ENCODE results near the gene PIH1D1.
"Not testable (repeated sequence)": the region's sequence is repeated elsewhere in the genome, so short reads cannot be mapped to it uniquely, and the experiment has no call there.

PIH1D1 gene

GRCh38 chr19:49475995-49476880 lies 24.6 kb upstream of the PIH1D1 start:
- Histone ChIP-seq H3K27me3 (ENCODE audit: control insufficient read depth in 1 of 2, insufficient read depth in 2 of 2, low read length in 2 of 2) (no peaks in the 10 kb centered on the region), H3K36me3 (ENCODE audit: control insufficient read depth in 2 of 2, insufficient read depth in 2 of 2, low read length in 2 of 2) (no peaks in the 10 kb centered on the region), H3K9ac (ENCODE audit: low read length in 2 of 2) (no peak overlapping the region), H3K4me3 (ENCODE audit: low read length in 2 of 2) (no peak overlapping the region), H3K4me1 (ENCODE audit: control insufficient read depth, insufficient read depth, low read length) (peaks cover 24% of the 10 kb centered on the region), H3K27ac (ENCODE audit: low read length) (no peak overlapping the region), H3K9me3 (ENCODE audit: control insufficient read depth in 2 of 2, low read length in 2 of 2) (no peaks in the 10 kb centered on the region)

- H3K9me3 ChIP-seq (ENCODE audit: control insufficient read depth in 2 of 2, low read length in 2 of 2) = no peaks in the 10 kb centered on the region
- H3K27me3 ChIP-seq (ENCODE audit: control insufficient read depth in 1 of 2, insufficient read depth in 2 of 2, low read length in 2 of 2) = no peaks in the 10 kb centered on the region
- H3K9ac ChIP-seq (ENCODE audit: low read length in 2 of 2) = peak overlapping the region; percentile 83 to 84
- no peaks in the 10 kb centered on the region for H3K36me3 ChIP-seq (ENCODE audit: control insufficient read depth in 2 of 2, insufficient read depth in 2 of 2, low read length in 2 of 2)
- peaks cover 24% of the 10 kb centered on the region for H3K4me1 ChIP-seq (ENCODE audit: control insufficient read depth, insufficient read depth, low read length)
- peak overlapping the region; percentile 71 for H3K27ac ChIP-seq (ENCODE audit: low read length)
- peak overlapping the region; percentile 78 to 81 for H3K4me3 ChIP-seq (ENCODE audit: low read length in 2 of 2)
Measured at GRCh38 chr19:49475191-49475917, 23.7 kb upstream of the PIH1D1 start.

DNA sequence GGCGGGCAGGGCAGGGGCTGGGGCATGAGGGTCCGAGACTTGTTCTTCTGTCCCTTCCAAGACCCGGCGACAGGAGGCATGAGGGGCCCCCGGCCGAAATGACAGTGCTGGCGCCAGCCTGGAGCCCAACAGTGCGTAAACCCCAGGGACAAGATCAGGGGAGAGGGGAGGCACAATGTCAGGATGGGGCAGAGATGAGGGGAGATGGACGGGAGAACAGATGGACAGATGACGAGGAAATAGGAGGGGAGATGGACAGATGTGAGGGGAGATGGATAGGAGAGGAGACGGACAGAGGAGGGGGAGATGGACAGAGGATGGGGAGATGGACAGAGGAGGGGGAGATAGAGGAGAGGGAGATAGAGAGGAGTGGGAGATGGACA lies 22.9 kb upstream of the PIH1D1 start:
- H3K9me3 ChIP-seq (ENCODE audit: control insufficient read depth in 2 of 2, low read length in 2 of 2) = no peaks in the 10 kb centered on the region
- peak overlapping the region; percentile 83 to 84 for H3K9ac ChIP-seq (ENCODE audit: low read length in 2 of 2)
- peak overlapping the region; percentile 71 for H3K27ac ChIP-seq (ENCODE audit: low read length)
- peak overlapping the region; percentile 78 to 81 for H3K4me3 ChIP-seq (ENCODE audit: low read length in 2 of 2)
- no peaks in the 10 kb centered on the region for H3K27me3 ChIP-seq (ENCODE audit: control insufficient read depth in 1 of 2, insufficient read depth in 2 of 2, low read length in 2 of 2)
- H3K4me1 ChIP-seq (ENCODE audit: control insufficient read depth, insufficient read depth, low read length) = peaks cover 26% of the 10 kb centered on the region
- H3K36me3 ChIP-seq (ENCODE audit: control insufficient read depth in 2 of 2, insufficient read depth in 2 of 2, low read length in 2 of 2) = no peaks in the 10 kb centered on the region

DNA sequence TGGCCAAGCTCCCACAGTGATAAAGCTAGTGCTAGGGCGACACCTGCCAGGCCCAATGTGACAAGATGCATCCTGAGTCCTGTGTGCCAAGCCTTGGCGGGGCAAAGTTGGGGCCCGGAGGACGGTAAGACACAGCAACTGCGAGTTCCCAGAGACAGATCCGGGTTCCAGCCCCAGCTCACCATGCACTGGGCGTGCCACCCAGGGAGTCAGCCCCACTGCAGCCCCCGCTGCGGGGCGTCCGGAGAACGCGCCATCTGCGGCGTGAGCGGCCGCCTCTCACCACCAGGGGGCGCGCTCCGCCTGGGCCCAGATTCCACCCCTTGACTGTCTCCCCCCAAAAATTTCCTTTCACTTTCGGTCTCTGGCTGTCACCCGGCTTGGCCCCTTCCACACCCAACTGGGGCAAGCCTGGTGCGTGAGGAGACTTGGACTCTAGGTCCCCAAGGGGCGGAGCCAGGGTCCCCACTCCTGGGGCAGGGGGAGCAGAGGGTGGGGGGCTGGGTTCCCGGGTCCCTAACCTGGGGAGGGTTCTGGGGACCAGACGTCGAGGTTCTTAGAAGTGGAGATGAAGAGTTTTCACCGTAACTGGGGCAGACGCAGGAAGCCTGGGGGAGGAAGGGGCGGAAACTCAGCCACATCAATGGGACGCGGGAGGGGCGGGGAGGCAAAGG lies 22.4 kb upstream of the PIH1D1 start, which contains the start of gene FLT3LG:
FLT3LG (plus strand) TSS at position 348 of the 674 bp plus-strand sequence. CDS start 425 bp downstream, outside the sequence.
- Histone ChIP-seq H3K36me3 (ENCODE audit: control insufficient read depth in 2 of 2, insufficient read depth in 2 of 2, low read length in 2 of 2) (no peaks in the 10 kb centered on the region), H3K27ac (ENCODE audit: low read length) (peak within 1 kb of the TSS; percentile 71), H3K27me3 (ENCODE audit: control insufficient read depth in 1 of 2, insufficient read depth in 2 of 2, low read length in 2 of 2) (no peaks in the 10 kb centered on the region), H3K9me3 (ENCODE audit: control insufficient read depth in 2 of 2, low read length in 2 of 2) (no peaks in the 10 kb centered on the region), H3K4me1 (ENCODE audit: control insufficient read depth, insufficient read depth, low read length) (peaks cover 26% of the 10 kb centered on the region), H3K4me3 (ENCODE audit: low read length in 2 of 2) (peak within 1 kb of the TSS; percentile 78 to 81), H3K9ac (ENCODE audit: low read length in 2 of 2) (peak within 1 kb of the TSS; percentile 83 to 84)

DNA sequence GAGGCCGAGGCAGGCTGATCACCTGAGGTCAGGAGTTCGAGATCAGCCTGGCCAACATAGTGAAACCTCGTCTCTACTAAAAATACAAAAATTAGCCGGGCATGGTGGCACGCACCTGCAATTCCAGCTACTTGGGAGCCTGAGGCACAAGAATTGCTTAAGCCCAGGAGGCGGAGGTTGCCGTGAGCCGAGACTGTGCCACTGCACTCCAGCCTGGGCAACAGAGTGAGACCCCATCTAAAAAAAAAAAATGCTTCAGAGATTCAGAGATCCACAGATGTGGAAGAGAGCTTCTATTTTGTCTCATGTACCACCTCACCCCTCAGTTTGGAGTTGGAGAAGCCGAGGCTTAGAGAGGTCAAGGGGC lies 21.9 kb upstream of the PIH1D1 start:
- H3K9ac ChIP-seq (ENCODE audit: low read length in 2 of 2) = peak overlapping the region; percentile 83 to 84
- not testable (repeated sequence) for H3K36me3 ChIP-seq (ENCODE audit: control insufficient read depth in 2 of 2, insufficient read depth in 2 of 2, low read length in 2 of 2); H3K9me3 ChIP-seq (ENCODE audit: control insufficient read depth in 2 of 2, low read length in 2 of 2); H3K27me3 ChIP-seq (ENCODE audit: control insufficient read depth in 1 of 2, insufficient read depth in 2 of 2, low read length in 2 of 2)
- peaks cover 28% of the 10 kb centered on the region for H3K4me1 ChIP-seq (ENCODE audit: control insufficient read depth, insufficient read depth, low read length)
- peak overlapping the region; percentile 71 for H3K27ac ChIP-seq (ENCODE audit: low read length)
- H3K4me3 ChIP-seq (ENCODE audit: low read length in 2 of 2) = peak overlapping the region; percentile 78 to 81

GRCh38 chr19:49472936-49473335 lies 21.3 kb upstream of the PIH1D1 start:
- Histone ChIP-seq H3K4me3 (ENCODE audit: low read length in 2 of 2) (no peak overlapping the region), H3K36me3 (ENCODE audit: control insufficient read depth in 2 of 2, insufficient read depth in 2 of 2, low read length in 2 of 2) (no peaks in the 10 kb centered on the region), H3K4me1 (ENCODE audit: control insufficient read depth, insufficient read depth, low read length) (peaks cover 26% of the 10 kb centered on the region), H3K27ac (ENCODE audit: low read length) (no peak overlapping the region), H3K9ac (ENCODE audit: low read length in 2 of 2) (no peak overlapping the region), H3K9me3 (ENCODE audit: control insufficient read depth in 2 of 2, low read length in 2 of 2) (no peaks in the 10 kb centered on the region), H3K27me3 (ENCODE audit: control insufficient read depth in 1 of 2, insufficient read depth in 2 of 2, low read length in 2 of 2) (no peaks in the 10 kb centered on the region)

- Histone ChIP-seq H3K27me3 (ENCODE audit: control insufficient read depth in 1 of 2, insufficient read depth in 2 of 2, low read length in 2 of 2) (no peaks in the 10 kb centered on the region), H3K9me3 (ENCODE audit: control insufficient read depth in 2 of 2, low read length in 2 of 2) (no peaks in the 10 kb centered on the region), H3K27ac (ENCODE audit: low read length) (no peak overlapping the region), H3K4me1 (ENCODE audit: control insufficient read depth, insufficient read depth, low read length) (peaks cover 17% of the 10 kb centered on the region), H3K4me3 (ENCODE audit: low read length in 2 of 2) (no peak overlapping the region), H3K36me3 (ENCODE audit: control insufficient read depth in 2 of 2, insufficient read depth in 2 of 2, low read length in 2 of 2) (no peaks in the 10 kb centered on the region), H3K9ac (ENCODE audit: low read length in 2 of 2) (no peak overlapping the region)
Measured at GRCh38 chr19:49470615-49470978, 19.0 kb upstream of the PIH1D1 start.

GRCh38 chr19:49469828-49470614 lies 18.4 kb upstream of the PIH1D1 start:
- Histone ChIP-seq H3K9ac (ENCODE audit: low read length in 2 of 2) (no peak overlapping the region), H3K4me3 (ENCODE audit: low read length in 2 of 2) (no peak overlapping the region), H3K9me3 (ENCODE audit: control insufficient read depth in 2 of 2, low read length in 2 of 2) (no peaks in the 10 kb centered on the region), H3K27ac (ENCODE audit: low read length) (no peak overlapping the region), H3K36me3 (ENCODE audit: control insufficient read depth in 2 of 2, insufficient read depth in 2 of 2, low read length in 2 of 2) (no peaks in the 10 kb centered on the region), H3K4me1 (ENCODE audit: control insufficient read depth, insufficient read depth, low read length) (peaks cover 17% of the 10 kb centered on the region), H3K27me3 (ENCODE audit: control insufficient read depth in 1 of 2, insufficient read depth in 2 of 2, low read length in 2 of 2) (no peaks in the 10 kb centered on the region)

GRCh38 chr19:49468746-49469447 lies 17.3 kb upstream of the PIH1D1 start:
- no peak overlapping the region for H3K9ac ChIP-seq (ENCODE audit: low read length in 2 of 2)
- H3K4me3 ChIP-seq (ENCODE audit: low read length in 2 of 2) = no peak overlapping the region
- peak overlapping the region; percentile 6 for H3K27ac ChIP-seq (ENCODE audit: low read length)
- no peaks in the 10 kb centered on the region for H3K36me3 ChIP-seq (ENCODE audit: control insufficient read depth in 2 of 2, insufficient read depth in 2 of 2, low read length in 2 of 2)
- no peaks in the 10 kb centered on the region for H3K9me3 ChIP-seq (ENCODE audit: control insufficient read depth in 2 of 2, low read length in 2 of 2)
- no peaks in the 10 kb centered on the region for H3K27me3 ChIP-seq (ENCODE audit: control insufficient read depth in 1 of 2, insufficient read depth in 2 of 2, low read length in 2 of 2)
- peaks cover 10% of the 10 kb centered on the region for H3K4me1 ChIP-seq (ENCODE audit: control insufficient read depth, insufficient read depth, low read length)

DNA sequence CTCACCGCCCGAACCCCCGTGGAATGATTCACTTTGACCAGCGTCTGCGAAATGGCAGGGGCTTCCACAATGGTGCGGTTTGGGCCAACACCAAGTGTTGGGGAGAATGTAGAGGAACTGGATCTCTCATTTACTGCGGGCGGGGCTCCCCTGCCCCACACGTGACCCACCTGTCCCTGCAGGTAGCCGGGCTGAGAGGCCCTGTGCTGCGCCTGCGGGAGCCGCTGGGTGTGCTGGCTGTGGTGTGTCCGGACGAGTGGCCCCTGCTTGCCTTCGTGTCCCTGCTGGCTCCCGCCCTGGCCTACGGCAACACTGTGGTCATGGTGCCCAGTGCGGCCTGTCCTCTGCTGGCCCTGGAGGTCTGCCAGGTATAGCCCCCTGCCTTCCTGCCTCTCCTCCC lies 16.6 kb upstream of the PIH1D1 start:
- Histone ChIP-seq H3K36me3 (ENCODE audit: control insufficient read depth in 2 of 2, insufficient read depth in 2 of 2, low read length in 2 of 2) (no peaks in the 10 kb centered on the region), H3K27me3 (ENCODE audit: control insufficient read depth in 1 of 2, insufficient read depth in 2 of 2, low read length in 2 of 2) (no peaks in the 10 kb centered on the region), H3K4me1 (ENCODE audit: control insufficient read depth, insufficient read depth, low read length) (peaks cover 5% of the 10 kb centered on the region), H3K4me3 (ENCODE audit: low read length in 2 of 2) (no peak overlapping the region), H3K9me3 (ENCODE audit: control insufficient read depth in 2 of 2, low read length in 2 of 2) (no peaks in the 10 kb centered on the region), H3K27ac (ENCODE audit: low read length) (peak overlapping the region; percentile 6), H3K9ac (ENCODE audit: low read length in 2 of 2) (no peak overlapping the region)
